IMR-90 (cell line): ENCODE data around the gene QPRT. TPM values are rescaled to one million over a fixed set of nuclear protein-coding genes. Genes with fewer than 3 reads are reported as not detected.

Experiments used
- ATAC-seq: fragments of 200-7000 bp; cut with Tn5 transposase; 2 replicates; pipeline ENCODE4 v1.9.1; 2020; ENCODE audit warnings: low read depth, mild to moderate bottlenecking, moderate library complexity
- BruUV-seq: library from RNA; stranded (reverse); fragments of 400-500 nt; replicated peaks from 2 replicates; lab custom pipeline; 2021; lab: Mats Ljungman, UMichigan
- CTCF ChIA-PET: fragments of 300-600 bp; formaldehyde crosslinking; extraction: SDS; loops from one replicate; lab custom pipeline; 2021; ENCODE audit warnings: antibody characterized with exemption; lab: Yijun Ruan, JAX
- POLR2A ChIA-PET: fragments of 300-600 bp; sonication (Branson Sonifier 250); formaldehyde crosslinking; loops from one replicate; lab custom pipeline; 2022; ENCODE audit warnings: antibody characterized with exemption; ENCODE audit not compliant: unreplicated experiment; lab: Charles Lee
- DNase-seq: peaks from one replicate; pipeline ENCODE4 v3.0.0; 2013
- H2AFZ ChIP-seq: replicated peaks from 2 replicates; pipeline ENCODE3; 2013; ENCODE audit warnings: low read length, mild to moderate bottlenecking; ENCODE audit not compliant: poor library complexity
- H2AK5ac ChIP-seq: 2 replicates; pipeline ENCODE4 v1.6.1; 2013; ENCODE audit warnings: low read depth, low read length, inconsistent platforms
- H2AK9ac ChIP-seq: replicated peaks from 2 replicates; pipeline ENCODE3; 2013; ENCODE audit warnings: mild to moderate bottlenecking, low read depth, low read length, moderate library complexity; ENCODE audit not compliant: poor library complexity
- H2BK120ac ChIP-seq: 2 replicates; pipeline ENCODE4 v1.6.1; 2013; ENCODE audit warnings: low read depth, low read length, inconsistent platforms
- H2BK15ac ChIP-seq: 3 replicates; pipeline ENCODE4 v1.6.1; 2013; ENCODE audit warnings: low read depth, low read length, inconsistent platforms
- H2BK20ac ChIP-seq: 2 replicates; pipeline ENCODE4 v1.6.1; 2013; ENCODE audit warnings: low read depth, mild to moderate bottlenecking, inconsistent platforms, low read length, moderate library complexity
- H2BK5ac ChIP-seq: 2 replicates; pipeline ENCODE4 v1.6.1; 2013; ENCODE audit warnings: mild to moderate bottlenecking, low read depth, low read length, inconsistent platforms; ENCODE audit not compliant: poor library complexity, severe bottlenecking
- H3K14ac ChIP-seq: replicated peaks from 2 replicates; pipeline ENCODE4 v1.6.1; 2013; ENCODE audit warnings: low read depth, low read length, inconsistent platforms
- H3K18ac ChIP-seq: 2 replicates; pipeline ENCODE4 v1.6.1; 2013; ENCODE audit warnings: low read depth, low read length, control low read depth
- H3K23ac ChIP-seq: 2 replicates; pipeline ENCODE4 v1.6.1; 2013; ENCODE audit warnings: low read depth, low read length, inconsistent platforms
- H3K27ac ChIP-seq: 2 replicates; pipeline ENCODE4 v1.5.1; 2013; ENCODE audit warnings: mild to moderate bottlenecking, control low read depth, low read length; ENCODE audit not compliant: insufficient read depth
- H3K27me3 ChIP-seq: 2 replicates; pipeline ENCODE4 v1.6.1; 2013; ENCODE audit warnings: low read length; ENCODE audit not compliant: control insufficient read depth, insufficient read depth
- H3K36me3 ChIP-seq: 2 replicates; pipeline ENCODE4 v1.6.1; 2013; ENCODE audit warnings: low read length, mixed read lengths; ENCODE audit not compliant: control insufficient read depth, insufficient read depth
- H3K4ac ChIP-seq: 2 replicates; pipeline ENCODE4 v1.6.1; 2013; ENCODE audit warnings: low read depth, low read length, inconsistent platforms
- H3K4me1 ChIP-seq: 2 replicates; pipeline ENCODE4 v1.6.1; 2013; ENCODE audit warnings: low read length, mixed read lengths; ENCODE audit not compliant: control insufficient read depth, insufficient read depth
- H3K4me2 ChIP-seq: 2 replicates; pipeline ENCODE4 v1.6.1; 2013; ENCODE audit warnings: low read depth, mild to moderate bottlenecking, control low read depth, low read length, moderate library complexity
- H3K4me3 ChIP-seq: 2 replicates; pipeline ENCODE4 v1.5.1; 2013; ENCODE audit warnings: low read depth, mild to moderate bottlenecking, control low read depth, low read length, moderate library complexity; ENCODE audit not compliant: insufficient read depth
- H3K56ac ChIP-seq: 2 replicates; pipeline ENCODE4 v1.6.1; 2013; ENCODE audit warnings: low read length, inconsistent platforms; ENCODE audit not compliant: insufficient read depth; ENCODE audit errors: extremely low read depth
- H3K79me1 ChIP-seq, 2 experiments: 2 replicates each; pipeline ENCODE4 v1.6.1; 2013; ENCODE audit warnings: low read length in 2 of 2, inconsistent platforms in 1 of 2, low read depth in 1 of 2
- H3K9ac ChIP-seq: 2 replicates; pipeline ENCODE4 v1.6.1; 2013; ENCODE audit warnings: low read depth, low read length, control low read depth
- H3K9me1 ChIP-seq: 2 replicates; pipeline ENCODE4 v1.6.1; 2013; ENCODE audit warnings: low read length, inconsistent platforms; ENCODE audit not compliant: insufficient read depth
- H3K9me3 ChIP-seq: 2 replicates; pipeline ENCODE4 v1.6.1; 2013; ENCODE audit warnings: low read length; ENCODE audit not compliant: control insufficient read depth, insufficient read depth
- H4K20me1 ChIP-seq: 2 replicates; pipeline ENCODE4 v1.6.1; 2013; ENCODE audit warnings: low read length, inconsistent platforms; ENCODE audit not compliant: insufficient read depth
- H4K5ac ChIP-seq: 2 replicates; pipeline ENCODE4 v1.6.1; 2013; ENCODE audit warnings: mild to moderate bottlenecking, low read depth, low read length, control low read depth
- H4K8ac ChIP-seq, 2 experiments: 2 replicates each; pipeline ENCODE4 v1.6.1; 2013; ENCODE audit warnings: low read depth in 2 of 2, low read length in 2 of 2, control low read depth in 1 of 2, inconsistent platforms in 1 of 2
- H4K91ac ChIP-seq: 2 replicates; pipeline ENCODE4 v1.6.1; 2013; ENCODE audit warnings: low read depth, low read length, inconsistent platforms; ENCODE audit not compliant: insufficient read depth
- CTCF ChIP-seq: conservative IDR thresholded peaks from 2 replicates; pipeline ENCODE4 v1.5.1; 2012; ENCODE audit warnings: mild to moderate bottlenecking, low read depth, low read length, improper control_type of control experiment
- POLR2A ChIP-seq: IDR thresholded peaks from 2 replicates; pipeline ENCODE4 v1.6.1; 2012; ENCODE audit warnings: mild to moderate bottlenecking, low read depth, low read length
- RCOR1 ChIP-seq: IDR thresholded peaks from 2 replicates; pipeline ENCODE4 v1.6.1; 2012; ENCODE audit warnings: mild to moderate bottlenecking, low read length, improper control_type of control experiment; ENCODE audit not compliant: insufficient replicate concordance
- WGBS, 2 experiments: methylation state at CpG; one replicate each; pipeline versions ENCODE4 v1.1.5 to v1.1.7; 2013; ENCODE audit warnings: missing lambda C conversion rate in 2 of 2; ENCODE audit not compliant: insufficient read length in 1 of 2; ENCODE audit errors: extremely low coverage in 2 of 2; 5-methylcytosine and 5-hydroxymethylcytosine counted together
- dilution Hi-C: fragments of 300-500 bp; cut with HindIII; formaldehyde crosslinking; loops from one replicate; pipeline ENCODE4 v1.14.3; 2018; ENCODE audit warnings: low sequenced_read_pairs; ENCODE audit not compliant: unreplicated experiment
- in situ Hi-C: fragments of 300-500 bp; cut with MboI; formaldehyde crosslinking; loops from 3 replicates; pipeline ENCODE4 v1.14.3; 2019; ENCODE audit warnings: low sequenced_read_pairs, inconsistent platforms, mixed read lengths
- intact Hi-C: fragments of 100-400 bp; cut with micrococcal nuclease; formaldehyde crosslinking; loops from 2 replicates; pipeline ENCODE4 v1.10.0; 2022
- polyA plus RNA-seq, 3 experiments: library from polyadenylated mRNA; depleted of rRNA; stranded (reverse); fragments of >200 nt; gene quantifications; 2 replicates each; pipeline ENCODE4 v1.2.3, GENCODE V29; 2012; ENCODE audit warnings: low replicate concordance in 1 of 3
- total RNA-seq: library from RNA; depleted of rRNA; stranded (reverse); fragments of >200 nt; gene quantifications from 2 replicates; pipeline ENCODE4 v1.2.3, GENCODE V29; 2012
- TF ChIP-seq, protein P1 (sequence below): fragments of 150-350 bp; IDR thresholded peaks from 2 replicates; pipeline ENCODE4 v1.6.1; 2017; ENCODE audit warnings: mild to moderate bottlenecking, antibody characterized with exemption, low read length, low read depth

The QPRT gene
- total and polyA plus RNA-seq, 2 of the 4 experiments (the other 2 are of a cell fraction): 3.4 to 6.3 TPM

- no peak overlapping the region for H4K91ac ChIP-seq
- no peak overlapping the region for H3K27ac ChIP-seq
- no peak overlapping the region for H3K4ac ChIP-seq
- no peak overlapping the region for H2AK9ac ChIP-seq
- dilution Hi-C loops (no loop called here), intact Hi-C loops (loop anchor here (10.0 kb wide), 1 partner anchor 54 kb away; no protein-coding TSS in a partner anchor), in situ Hi-C loops (no loop called here)
- peaks cover 12% of the 10 kb centered on the region for H3K27me3 ChIP-seq
- H2BK120ac ChIP-seq: no peak overlapping the region
- no peaks in the 10 kb centered on the region for H3K9me3 ChIP-seq
- H3K56ac ChIP-seq: no peak overlapping the region
- TF ChIP-seq POLR2A (no peak), CTCF (no peak), RCOR1 (no peak)
- TF ChIP-seq, protein P1, sequence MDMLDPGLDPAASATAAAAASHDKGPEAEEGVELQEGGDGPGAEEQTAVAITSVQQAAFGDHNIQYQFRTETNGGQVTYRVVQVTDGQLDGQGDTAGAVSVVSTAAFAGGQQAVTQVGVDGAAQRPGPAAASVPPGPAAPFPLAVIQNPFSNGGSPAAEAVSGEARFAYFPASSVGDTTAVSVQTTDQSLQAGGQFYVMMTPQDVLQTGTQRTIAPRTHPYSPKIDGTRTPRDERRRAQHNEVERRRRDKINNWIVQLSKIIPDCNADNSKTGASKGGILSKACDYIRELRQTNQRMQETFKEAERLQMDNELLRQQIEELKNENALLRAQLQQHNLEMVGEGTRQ: no peak
- H3K79me1 ChIP-seq: no peaks in the 10 kb centered on the region
- H2AK5ac ChIP-seq: no peak overlapping the region
- DNase-seq: no peak
- no peak overlapping the region for H3K23ac ChIP-seq
- H3K4me2 ChIP-seq: no peak overlapping the region
- no peak for ATAC-seq
- no peak overlapping the region for H2BK20ac ChIP-seq
- H3K18ac ChIP-seq: no peak overlapping the region
- no peak overlapping the region for H4K5ac ChIP-seq
- no peak overlapping the region for H2AFZ ChIP-seq
- H4K8ac ChIP-seq: no peak overlapping the region
- 65% methylated on average over 2 of the region's 7 CpGs; no CpG with 5 or more reads in 1 of the 2 experiments for WGBS, 2 experiments
- no peak overlapping the region for H2BK15ac ChIP-seq
- H3K9ac ChIP-seq: no peak overlapping the region
- no peaks in the 10 kb centered on the region for H3K36me3 ChIP-seq
- CTCF ChIA-PET: interaction anchor here (0.6 kb wide), 1 partner anchor 46 kb away, joined by 3 read pairs; no protein-coding TSS in a partner anchor
- H3K14ac ChIP-seq: no peak overlapping the region
- H3K4me1 ChIP-seq: no peaks in the 10 kb centered on the region
- POLR2A ChIA-PET: no interaction called here
- no peaks in the 10 kb centered on the region for H4K20me1 ChIP-seq
- no peak overlapping the region for H3K4me3 ChIP-seq
- no peak overlapping the region for H2BK5ac ChIP-seq
- no TSS peak for BruUV-seq
- no peaks in the 10 kb centered on the region for H3K9me1 ChIP-seq
These were observed 51.7 kb downstream of the QPRT start for GRCh38 chr16:29730649-29731048.
